MM.1S (cell line): ENCODE data around the gene TMEM109.
"Not testable (repeated sequence)": the region's sequence is repeated elsewhere in the genome, so short reads cannot be mapped to it uniquely, and the experiment has no call there.

Source experiments
- DNase-seq: peaks from one replicate; pipeline ENCODE4 v3.0.0-alpha.2; 2015
- H2AFZ ChIP-seq: fragments of 300-600 bp; sonication (generic); 2 replicates; pipeline ENCODE4 v1.6.0; 2016; ENCODE audit warnings: antibody characterized with exemption, low read length
- H3F3A ChIP-seq: fragments of 300-600 bp; sonication (generic); 2 replicates; pipeline ENCODE4 v1.6.1; 2016; ENCODE audit warnings: mild to moderate bottlenecking, antibody characterized with exemption, low read length, moderate library complexity, mixed read lengths; ENCODE audit not compliant: insufficient read depth
- H3K27ac ChIP-seq: fragments of 300-600 bp; sonication (generic); 2 replicates; pipeline ENCODE4 v1.5.1; 2016; ENCODE audit warnings: mild to moderate bottlenecking, low read length
- H3K27me3 ChIP-seq: fragments of 300-600 bp; sonication (generic); replicated peaks from 2 replicates; pipeline ENCODE4 v1.6.0; 2016; ENCODE audit warnings: low read length; ENCODE audit not compliant: insufficient read depth
- H3K36me3 ChIP-seq: fragments of 300-600 bp; sonication (generic); replicated peaks from 2 replicates; pipeline ENCODE4 v1.6.1; 2016; ENCODE audit warnings: mild to moderate bottlenecking, low read length, mixed read lengths; ENCODE audit not compliant: insufficient read depth
- H3K4me1 ChIP-seq: fragments of 300-600 bp; sonication (generic); 2 replicates; pipeline ENCODE4 v1.6.1; 2016; ENCODE audit warnings: low read length, mixed read lengths
- H3K4me2 ChIP-seq: fragments of 300-600 bp; sonication (generic); 2 replicates; pipeline ENCODE4 v1.6.0; 2016; ENCODE audit warnings: low read depth, low read length
- H3K4me3 ChIP-seq: fragments of 300-600 bp; sonication (generic); 2 replicates; pipeline ENCODE4 v1.5.1; 2016; ENCODE audit warnings: low read length, mixed read lengths
- H3K79me2 ChIP-seq: fragments of 300-600 bp; sonication (generic); 2 replicates; pipeline ENCODE4 v1.6.1; 2016; ENCODE audit warnings: mixed run types, low read length, mixed read lengths
- H3K9ac ChIP-seq: fragments of 300-600 bp; sonication (generic); 2 replicates; pipeline ENCODE4 v1.6.1; 2016; ENCODE audit warnings: low read length, mixed read lengths
- H3K9me2 ChIP-seq: fragments of 300-600 bp; sonication (generic); replicated peaks from 2 replicates; pipeline ENCODE4 v1.6.1; 2016; ENCODE audit warnings: mild to moderate bottlenecking, low read length, mixed read lengths; ENCODE audit not compliant: insufficient read depth
- H3K9me3 ChIP-seq: fragments of 300-600 bp; sonication (generic); replicated peaks from 2 replicates; pipeline ENCODE4 v1.6.1; 2016; ENCODE audit warnings: mild to moderate bottlenecking, low read length, mixed read lengths; ENCODE audit not compliant: insufficient read depth
- H4K20me1 ChIP-seq: fragments of 300-600 bp; sonication (generic); 2 replicates; pipeline ENCODE4 v1.6.1; 2016; ENCODE audit warnings: mild to moderate bottlenecking, low read length, moderate library complexity, mixed read lengths; ENCODE audit not compliant: insufficient read depth
- CTCF ChIP-seq: fragments of 300-600 bp; sonication (generic); IDR thresholded peaks from 2 replicates; pipeline ENCODE4 v1.5.1; 2016; ENCODE audit warnings: antibody characterized with exemption, low read length, mixed read lengths
- EZH2 ChIP-seq: fragments of 300-600 bp; sonication (generic); optimal IDR thresholded peaks from 2 replicates; pipeline ENCODE3; 2017; ENCODE audit warnings: low read depth, mild to moderate bottlenecking, antibody characterized with exemption, low read length, mixed read lengths
- EZH2phosphoT487 ChIP-seq: fragments of 300-600 bp; sonication (generic); IDR thresholded peaks from 2 replicates; pipeline ENCODE4 v1.6.1; 2018; ENCODE audit warnings: antibody characterized with exemption, low read length

Gene TMEM109

GRCh38 chr11:60908803-60909202 is 5.2 kb upstream of the TMEM109 start:
- Histone ChIP-seq H3K9ac (no peak overlapping the region), H3K9me3 (no peaks in the 10 kb centered on the region), H3K27ac (no peak overlapping the region), H3K27me3 (no peaks in the 10 kb centered on the region), H3K4me3 (no peak overlapping the region), H4K20me1 (0 out of 2 replicates have a peak, but pooled peaks cover 10% of the 10 kb centered on the region), H3K9me2 (no peaks in the 10 kb centered on the region), H3F3A (peaks cover 38% of the 10 kb centered on the region), H3K36me3 (no peaks in the 10 kb centered on the region), H2AFZ (no peak overlapping the region), H3K79me2 (peaks cover 25% of the 10 kb centered on the region), H3K4me1 (peaks cover 66% of the 10 kb centered on the region), H3K4me2 (no peak overlapping the region)
- TF ChIP-seq CTCF (no peak), EZH2 (no peak), EZH2phosphoT487 (no peak)
- no peak for DNase-seq

GRCh38 chr11:60909680-60910280 is 4.2 kb upstream of the TMEM109 start:
- Histone ChIP-seq H3K4me1 (peaks cover 60% of the 10 kb centered on the region), H3K4me3 (0 out of 2 replicates have a peak overlapping the region, but pooled peaks have one; percentile 13)

GRCh38 chr11:60910281-60910687 is 3.7 kb upstream of the TMEM109 start:
- Histone ChIP-seq H3K9me3 (no peaks in the 10 kb centered on the region), H3K27ac (peak overlapping the region; percentile 81), H4K20me1 (no peaks in the 10 kb centered on the region), H3K36me3 (no peaks in the 10 kb centered on the region), H3K4me3 (0 out of 2 replicates have a peak overlapping the region, but pooled peaks have one; percentile 13), H3K4me1 (peaks cover 55% of the 10 kb centered on the region), H3F3A (peaks cover 47% of the 10 kb centered on the region), H3K79me2 (peaks cover 23% of the 10 kb centered on the region), H3K27me3 (no peaks in the 10 kb centered on the region), H3K9ac (0 out of 2 replicates have a peak overlapping the region, but pooled peaks have one; percentile 4), H3K4me2 (peak overlapping the region; percentile 47), H2AFZ (no peak overlapping the region), H3K9me2 (no peaks in the 10 kb centered on the region)
- peak; percentile 90 for DNase-seq
- TF ChIP-seq EZH2 (no peak), EZH2phosphoT487 (no peak), CTCF (no peak)

More at GRCh38 chr11:60909680-60910280, 4.2 kb upstream of the TMEM109 start:
- H2AFZ ChIP-seq, H3K27me3 ChIP-seq, H3K9me3 ChIP-seq, H3K9me2 ChIP-seq, H3K36me3 ChIP-seq, H3K9ac ChIP-seq, H4K20me1 ChIP-seq, DNase-seq: not testable (repeated sequence)
- Histone ChIP-seq H3F3A (peaks cover 42% of the 10 kb centered on the region), H3K79me2 (peaks cover 23% of the 10 kb centered on the region), H3K4me2 (peak overlapping the region; percentile 47; the same call in 1 of the 2 replicates), H3K27ac (peak overlapping the region; percentile 81)

GRCh38 chr11:60910711-60911380 is 3.1 kb upstream of the TMEM109 start:
- 0 out of 2 replicates have a peak overlapping the region, but pooled peaks have one; percentile 4 for H3K9ac ChIP-seq
- no peaks in the 10 kb centered on the region for H3K27me3 ChIP-seq
- DNase-seq = no peak
- TF ChIP-seq CTCF (peak; percentile 8; the same call in 1 of the 2 replicates), EZH2 (no peak), EZH2phosphoT487 (no peak)
- H3K27ac ChIP-seq = peak overlapping the region; percentile 81
- H3K9me3 ChIP-seq = no peaks in the 10 kb centered on the region
- H3K4me2 ChIP-seq = peak overlapping the region; percentile 38
- H3K4me1 ChIP-seq = peaks cover 56% of the 10 kb centered on the region
- H3K9me2 ChIP-seq = no peaks in the 10 kb centered on the region
- H3K36me3 ChIP-seq = no peaks in the 10 kb centered on the region
- H4K20me1 ChIP-seq = 0 out of 2 replicates have a peak, but pooled peaks cover 1% of the 10 kb centered on the region
- H3F3A ChIP-seq = peaks cover 51% of the 10 kb centered on the region
- peaks cover 23% of the 10 kb centered on the region for H3K79me2 ChIP-seq
- H3K4me3 ChIP-seq = no peak overlapping the region
- H2AFZ ChIP-seq = no peak overlapping the region
